Skeletal muscle cell (primary cell): Measurements from ENCODE around the gene UQCC2.

Source experiments
- DNase-seq: peaks from one replicate; pipeline ENCODE4 v3.0.0-alpha.2; 2010; ENCODE audit warnings: low read depth
- H3K4me3 ChIP-seq: 2 replicates; pipeline ENCODE4 v1.5.1; 2011; ENCODE audit warnings: low read depth, mild to moderate bottlenecking, control low read depth, low read length, moderate library complexity

Gene UQCC2

DNA sequence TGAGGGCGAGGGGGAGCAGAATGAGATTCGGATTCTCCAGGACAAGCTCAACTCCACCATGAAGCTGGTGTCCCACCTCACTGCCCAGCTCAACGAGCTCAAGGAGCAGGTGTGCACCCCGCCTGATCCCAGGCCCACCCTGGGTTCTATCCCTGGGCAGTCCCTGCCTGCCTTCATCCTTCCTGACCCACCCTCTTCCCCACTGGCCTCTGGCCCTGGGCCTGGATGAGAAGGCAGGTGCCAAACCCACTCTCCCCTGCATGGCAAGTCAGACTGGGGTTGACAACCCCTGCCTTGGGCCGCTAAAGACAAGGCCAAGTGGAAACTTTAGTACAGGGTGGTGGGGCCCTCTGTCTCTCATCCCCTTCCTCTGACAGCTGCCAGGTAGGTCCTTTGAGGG lies 16.5 kb downstream of the UQCC2 start:
- no peak for DNase-seq
- no peak overlapping the region for H3K4me3 ChIP-seq

DNA sequence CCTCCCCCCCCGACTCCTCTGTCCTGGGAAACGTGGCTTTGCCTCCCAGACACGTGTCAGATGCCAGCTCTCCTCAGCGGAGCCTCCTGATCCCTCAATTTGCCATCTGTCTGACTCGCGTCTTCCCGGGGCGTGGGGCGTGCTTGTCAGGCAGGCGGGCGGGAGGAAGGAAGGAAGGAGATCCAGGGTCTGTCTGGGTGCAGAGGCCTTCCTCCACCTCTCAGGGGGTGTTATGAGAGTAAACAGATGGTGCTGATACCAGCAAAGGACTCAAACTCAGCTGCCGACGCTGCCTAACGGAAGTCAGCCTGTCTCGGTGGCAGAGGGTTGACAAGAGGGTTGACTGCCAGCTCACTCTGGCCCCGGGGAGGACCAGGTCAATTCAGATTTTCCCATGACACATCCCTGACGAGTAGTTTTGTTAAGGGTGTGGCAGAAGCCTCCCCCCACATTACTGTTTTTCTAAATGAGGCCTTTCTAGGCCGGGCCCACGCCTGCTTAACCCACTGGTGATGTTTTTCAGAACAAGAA lies 17.0 kb downstream of the UQCC2 start:
- DNase-seq: no peak
- no peak overlapping the region for H3K4me3 ChIP-seq

DNA sequence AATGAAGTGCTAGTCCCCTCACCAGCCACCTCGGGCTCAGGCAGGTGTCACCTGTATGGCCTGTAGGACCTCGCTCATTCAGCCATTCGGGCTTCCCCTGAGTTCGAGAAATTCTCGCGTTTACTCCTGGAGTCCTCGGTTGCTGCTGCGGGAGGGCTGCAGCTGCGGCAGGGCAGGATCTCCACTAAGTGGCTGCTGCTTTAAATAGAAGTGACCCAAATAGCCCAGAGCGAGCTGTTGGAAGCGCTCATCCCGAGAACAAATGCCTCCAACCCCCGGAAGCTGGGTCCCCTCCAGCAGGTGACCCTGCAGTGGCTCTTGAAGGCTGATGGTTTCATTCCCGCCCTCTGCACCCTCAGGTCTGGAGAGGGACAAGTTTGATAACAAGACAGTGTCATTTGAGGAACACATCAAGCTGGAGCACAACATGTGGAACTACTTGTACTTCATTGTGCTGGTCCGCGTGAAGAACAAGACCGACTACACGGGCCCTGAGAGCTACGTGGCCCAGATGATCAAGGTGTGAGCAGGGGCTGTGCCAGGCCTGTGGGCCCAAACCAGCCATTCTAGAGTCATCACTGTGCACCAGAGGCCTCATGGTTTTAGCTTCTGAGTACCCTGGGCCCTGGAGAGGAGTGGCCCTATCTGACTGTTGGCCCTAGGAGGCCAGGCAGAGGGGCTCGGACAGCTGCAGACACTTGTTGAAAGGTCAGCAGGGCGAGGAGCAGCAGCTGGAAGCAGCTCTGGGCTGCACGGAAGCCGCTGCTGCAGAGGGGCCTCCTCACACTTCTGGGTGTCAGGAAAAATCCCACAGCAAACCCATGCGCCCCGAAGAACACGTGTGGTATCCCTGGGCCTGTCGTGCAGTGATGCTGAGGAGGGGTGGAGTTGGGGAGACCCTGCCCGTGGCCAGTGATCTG lies 18.1 kb downstream of the UQCC2 start:
- no peak overlapping the region for H3K4me3 ChIP-seq
- DNase-seq: no peak

DNA sequence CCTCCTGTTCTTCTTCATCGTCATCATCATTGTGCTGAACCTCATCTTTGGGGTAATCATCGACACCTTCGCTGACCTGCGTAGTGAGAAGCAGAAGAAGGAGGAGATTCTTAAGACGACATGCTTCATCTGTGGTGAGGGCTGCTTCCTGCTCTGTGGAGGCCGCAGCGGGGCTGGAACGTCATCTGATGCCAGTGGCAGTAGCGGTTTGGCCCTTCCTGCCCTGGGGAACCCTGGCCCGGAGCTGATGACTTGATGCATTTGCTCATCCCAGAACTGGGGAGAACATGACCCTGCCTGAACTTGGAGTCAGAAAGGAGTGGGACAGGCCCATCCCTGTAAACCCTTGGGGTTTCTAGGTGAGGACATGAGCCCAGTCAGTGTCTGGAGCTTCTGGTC lies 18.7 kb downstream of the UQCC2 start:
- H3K4me3 ChIP-seq: no peak overlapping the region
- DNase-seq: no peak

DNA sequence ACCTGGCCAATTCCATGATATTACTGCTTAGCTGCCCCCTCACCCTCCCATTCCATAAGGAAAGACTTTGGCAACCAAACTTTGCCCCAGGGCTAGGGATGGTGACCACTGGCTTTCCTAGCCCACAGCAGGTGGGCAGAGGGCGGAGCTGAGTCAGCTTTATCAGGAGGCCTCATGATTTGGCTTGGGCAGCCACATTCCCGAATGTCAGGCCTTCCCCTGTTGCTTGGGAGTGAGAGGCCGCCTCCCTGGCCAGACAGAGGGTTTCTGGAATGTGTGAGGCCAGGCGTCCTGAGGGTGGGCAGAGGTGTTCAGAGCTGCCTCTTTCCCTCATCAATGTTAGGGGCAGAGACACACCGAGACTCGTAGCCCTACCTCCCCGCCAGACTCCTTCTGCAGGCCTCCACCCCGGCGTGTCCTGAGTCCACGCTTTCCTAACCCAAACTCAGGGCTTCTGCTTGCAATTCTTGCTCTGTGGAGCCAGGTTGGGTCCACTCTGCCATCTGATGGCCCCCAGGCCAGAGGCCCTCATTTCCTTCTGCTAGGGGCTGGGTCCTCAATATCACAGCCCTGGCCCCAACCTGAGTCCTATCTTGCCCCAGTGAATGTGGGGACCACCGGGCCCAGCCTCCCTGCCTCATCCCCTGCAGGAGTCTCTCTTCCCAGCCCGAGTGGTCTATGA lies 19.3 kb downstream of the UQCC2 start:
- no peak for DNase-seq

DNA sequence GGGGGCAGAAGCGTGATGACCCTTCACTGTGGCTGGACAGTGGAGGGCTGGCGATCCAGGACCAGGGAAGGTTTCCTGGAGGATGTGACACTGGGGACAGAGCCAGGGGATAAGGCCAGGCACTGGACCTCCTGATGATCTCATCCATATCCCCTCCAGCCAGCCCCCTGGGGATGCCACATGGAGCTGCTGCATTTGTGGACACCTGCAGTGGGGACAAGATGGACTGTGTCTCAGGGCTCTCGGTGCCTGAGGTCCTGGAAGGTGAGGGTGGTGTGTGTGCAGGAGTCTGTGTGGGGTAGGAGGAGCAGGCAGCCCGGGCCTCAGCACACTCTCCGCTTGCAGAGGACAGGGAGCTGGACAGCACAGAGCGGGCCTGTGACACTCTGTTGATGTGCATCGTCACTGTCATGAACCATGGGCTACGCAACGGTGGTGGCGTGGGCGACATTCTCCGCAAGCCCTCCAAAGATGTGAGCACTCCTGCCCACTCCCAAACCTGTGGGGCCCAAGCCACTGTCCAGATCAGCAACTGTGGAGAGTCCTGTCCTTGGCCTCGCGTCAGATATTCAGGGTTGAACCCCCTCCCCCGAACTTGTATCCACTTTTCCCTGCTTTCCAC lies 19.9 kb downstream of the UQCC2 start:
- no peak for DNase-seq
- no peak overlapping the region for H3K4me3 ChIP-seq

More for the DNA sequence above, 19.3 kb downstream of the UQCC2 start:
- no peak overlapping the region for H3K4me3 ChIP-seq

DNA sequence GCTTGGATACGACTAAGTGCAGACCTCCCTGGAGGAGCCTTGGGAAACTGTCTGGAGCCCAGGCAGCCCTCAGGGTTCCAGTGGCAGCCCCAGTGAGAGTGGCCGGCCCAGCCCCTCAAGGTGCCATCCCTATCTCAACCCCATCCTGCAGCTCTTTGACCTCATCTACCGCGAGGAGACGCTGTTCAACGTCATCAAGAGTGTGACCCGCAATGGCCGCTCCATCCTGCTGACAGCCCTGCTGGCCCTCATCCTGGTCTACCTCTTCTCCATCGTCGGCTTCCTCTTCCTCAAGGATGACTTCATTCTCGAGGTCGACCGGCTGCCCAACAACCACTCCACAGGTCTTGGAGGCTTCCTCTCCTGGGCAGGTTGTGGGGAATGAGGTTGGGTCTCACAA lies 20.7 kb downstream of the UQCC2 start:
- no peak overlapping the region for H3K4me3 ChIP-seq

DNA sequence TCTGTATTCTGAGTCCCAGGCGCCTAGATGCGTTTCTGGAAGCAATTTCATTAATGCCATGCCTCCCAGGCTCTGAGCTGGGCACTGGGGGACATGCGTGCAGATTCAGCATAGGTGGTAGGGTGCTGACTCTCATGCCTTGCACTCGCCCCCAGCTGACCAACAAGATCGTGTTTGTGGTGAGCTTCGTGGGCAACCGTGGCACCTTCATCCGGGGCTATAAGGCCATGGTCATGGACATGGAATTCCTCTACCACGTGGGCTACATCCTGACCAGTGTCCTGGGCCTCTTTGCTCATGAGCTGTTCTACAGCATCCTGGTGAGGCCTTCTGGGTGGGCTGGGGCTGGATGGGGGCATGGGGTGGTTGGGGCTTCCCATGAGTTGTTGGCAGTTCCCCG lies 21.6 kb downstream of the UQCC2 start:
- no peak overlapping the region for H3K4me3 ChIP-seq
- no peak for DNase-seq

More for the DNA sequence above, 20.7 kb downstream of the UQCC2 start:
- DNase-seq: no peak

DNA sequence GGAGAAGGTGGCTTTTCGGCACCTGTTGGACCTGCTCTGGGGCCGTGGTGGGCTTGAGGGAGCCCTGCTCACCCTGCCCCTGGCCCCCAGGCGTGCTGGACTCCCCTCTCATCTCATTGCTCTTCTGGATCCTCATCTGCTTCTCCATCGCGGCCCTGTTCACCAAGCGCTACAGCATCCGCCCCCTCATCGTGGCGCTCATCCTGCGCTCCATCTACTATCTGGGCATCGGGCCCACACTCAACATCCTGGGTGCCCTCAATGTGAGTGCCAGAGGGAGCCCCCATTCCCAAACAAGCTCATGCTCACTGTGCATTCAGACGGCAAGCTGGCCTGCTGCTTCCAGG lies 22.4 kb downstream of the UQCC2 start:
- DNase-seq: no peak
- H3K4me3 ChIP-seq: no peak overlapping the region

DNA sequence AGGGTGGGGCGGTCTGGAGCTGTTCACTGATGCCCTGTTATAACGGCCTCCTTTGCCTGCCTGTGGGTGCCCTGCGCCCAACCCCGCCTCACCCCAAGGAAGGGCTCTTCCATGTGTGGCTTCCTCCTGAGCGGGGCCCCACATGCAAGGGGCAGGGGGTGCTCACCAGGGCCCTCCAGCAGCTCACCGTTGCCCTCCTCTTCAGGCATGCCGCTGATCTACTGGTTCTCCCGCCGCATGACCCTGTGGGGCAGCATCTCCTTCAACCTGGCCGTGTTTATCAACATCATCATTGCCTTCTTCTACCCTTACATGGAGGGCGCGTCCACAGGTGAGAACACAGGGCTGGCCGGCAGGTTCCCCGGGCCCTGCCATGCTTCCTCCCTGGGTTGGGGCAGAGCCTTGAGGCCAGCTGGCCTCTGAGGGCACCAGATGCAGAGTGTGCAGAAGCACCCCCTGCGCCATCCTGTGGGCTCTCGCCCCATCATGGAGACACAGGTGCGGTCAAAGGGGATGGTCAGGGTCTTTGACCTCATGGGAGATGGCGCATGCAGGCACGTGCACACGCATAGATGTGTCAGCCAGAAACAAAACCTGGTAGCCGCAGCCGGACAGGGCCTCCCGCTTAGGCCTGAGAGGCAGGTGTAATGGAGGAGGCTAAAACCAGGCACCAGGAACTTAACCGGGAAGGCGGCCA lies 22.9 kb downstream of the UQCC2 start:
- H3K4me3 ChIP-seq: no peak overlapping the region
- no peak for DNase-seq

DNA sequence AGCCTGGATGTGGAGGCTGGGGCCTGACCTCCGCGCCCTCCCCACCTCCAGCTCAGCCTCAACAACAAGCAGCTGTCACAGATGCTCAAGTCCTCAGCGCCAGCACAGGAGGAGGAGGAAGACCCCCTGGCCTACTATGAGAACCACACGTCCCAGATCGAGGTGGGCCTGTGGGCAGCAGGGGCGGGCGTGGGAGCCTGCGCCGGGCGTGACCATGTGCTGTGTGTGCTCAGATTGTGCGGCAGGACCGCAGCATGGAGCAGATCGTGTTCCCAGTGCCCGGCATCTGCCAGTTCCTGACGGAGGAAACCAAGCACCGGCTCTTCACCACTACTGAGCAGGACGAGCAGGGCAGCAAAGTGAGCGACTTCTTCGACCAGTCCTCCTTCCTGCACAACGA lies 23.5 kb downstream of the UQCC2 start:
- DNase-seq: no peak
- H3K4me3 ChIP-seq: no peak overlapping the region

DNA sequence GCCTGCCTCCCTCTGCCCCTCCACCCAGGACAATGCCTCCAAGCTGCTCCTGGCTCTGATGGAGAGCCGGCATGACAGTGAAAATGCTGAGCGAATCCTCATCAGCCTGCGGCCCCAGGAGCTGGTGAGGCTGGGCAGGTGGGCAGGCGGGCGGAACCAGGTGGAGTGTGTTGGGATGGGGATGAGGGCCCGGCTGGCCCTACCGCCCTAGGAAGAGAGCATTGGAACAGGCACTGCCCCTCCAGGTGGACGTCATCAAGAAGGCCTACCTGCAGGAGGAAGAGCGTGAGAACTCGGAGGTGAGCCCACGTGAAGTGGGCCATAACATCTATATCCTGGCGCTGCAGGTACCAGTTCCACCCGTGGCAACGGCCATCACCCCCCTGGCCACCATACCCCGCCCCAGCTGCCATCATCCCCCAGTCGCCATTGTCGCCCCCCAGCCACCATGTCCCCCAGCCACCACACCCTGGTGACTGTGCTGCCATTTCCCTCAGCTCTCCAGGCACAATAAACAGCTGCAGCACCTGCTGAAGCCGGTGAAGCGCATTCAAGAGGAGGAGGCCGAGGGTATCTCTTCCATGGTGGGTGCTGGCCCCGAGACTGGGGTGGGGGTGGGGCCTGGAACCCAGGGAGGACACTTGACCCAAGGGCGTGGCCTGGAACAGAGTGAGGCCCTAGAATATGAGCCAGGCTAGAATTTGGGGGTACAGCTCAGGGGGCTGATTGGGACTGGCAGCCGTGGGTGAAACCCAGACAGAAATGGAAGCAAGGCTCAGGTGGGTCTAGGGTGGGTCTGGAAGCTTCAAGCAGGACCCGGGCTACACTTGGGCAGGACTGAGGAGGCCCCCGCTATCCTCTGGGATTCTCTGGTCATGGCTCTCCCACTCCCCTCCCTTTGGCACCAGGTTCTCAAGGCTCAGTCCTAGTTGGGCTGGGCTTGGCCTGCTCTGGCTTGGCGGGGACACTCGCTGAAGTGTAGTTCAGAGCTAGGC lies 24.2 kb downstream of the UQCC2 start:
- no peak for DNase-seq

DNA sequence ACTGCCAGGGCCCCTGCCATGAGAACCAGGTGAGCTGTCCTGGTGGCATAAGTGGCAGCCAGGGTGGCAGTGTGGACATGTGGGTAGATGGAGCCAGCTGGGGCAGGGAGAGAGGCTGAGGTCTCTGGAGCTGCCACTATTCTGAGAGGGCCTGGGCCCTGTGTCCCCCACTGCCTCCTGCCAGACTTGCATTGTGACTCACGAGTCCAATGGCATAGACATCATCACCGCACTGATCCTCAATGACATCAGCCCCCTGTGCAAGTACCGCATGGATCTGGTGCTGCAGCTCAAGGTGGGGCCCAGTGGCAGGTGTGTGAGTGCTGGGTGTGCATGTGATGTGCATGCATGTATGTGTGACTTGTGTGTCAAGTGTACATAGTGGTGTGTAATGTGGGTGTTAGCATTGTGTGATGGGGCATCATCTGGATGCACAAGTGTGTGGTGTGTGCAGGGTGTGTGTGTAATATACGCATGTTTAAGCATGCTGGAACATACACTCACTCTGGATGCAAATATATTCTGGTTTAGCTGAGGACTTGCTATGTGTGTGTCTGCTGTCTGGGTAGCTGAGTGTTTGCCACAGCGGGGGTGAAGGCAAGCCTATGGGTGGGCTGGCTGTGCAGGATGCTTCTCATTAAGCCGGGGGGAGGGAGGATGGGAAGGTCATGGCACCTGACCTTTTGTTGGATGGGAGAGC lies 25.1 kb downstream of the UQCC2 start:
- DNase-seq: no peak
- H3K4me3 ChIP-seq: no peak overlapping the region

More for the DNA sequence above, 24.2 kb downstream of the UQCC2 start:
- H3K4me3 ChIP-seq: no peak overlapping the region

DNA sequence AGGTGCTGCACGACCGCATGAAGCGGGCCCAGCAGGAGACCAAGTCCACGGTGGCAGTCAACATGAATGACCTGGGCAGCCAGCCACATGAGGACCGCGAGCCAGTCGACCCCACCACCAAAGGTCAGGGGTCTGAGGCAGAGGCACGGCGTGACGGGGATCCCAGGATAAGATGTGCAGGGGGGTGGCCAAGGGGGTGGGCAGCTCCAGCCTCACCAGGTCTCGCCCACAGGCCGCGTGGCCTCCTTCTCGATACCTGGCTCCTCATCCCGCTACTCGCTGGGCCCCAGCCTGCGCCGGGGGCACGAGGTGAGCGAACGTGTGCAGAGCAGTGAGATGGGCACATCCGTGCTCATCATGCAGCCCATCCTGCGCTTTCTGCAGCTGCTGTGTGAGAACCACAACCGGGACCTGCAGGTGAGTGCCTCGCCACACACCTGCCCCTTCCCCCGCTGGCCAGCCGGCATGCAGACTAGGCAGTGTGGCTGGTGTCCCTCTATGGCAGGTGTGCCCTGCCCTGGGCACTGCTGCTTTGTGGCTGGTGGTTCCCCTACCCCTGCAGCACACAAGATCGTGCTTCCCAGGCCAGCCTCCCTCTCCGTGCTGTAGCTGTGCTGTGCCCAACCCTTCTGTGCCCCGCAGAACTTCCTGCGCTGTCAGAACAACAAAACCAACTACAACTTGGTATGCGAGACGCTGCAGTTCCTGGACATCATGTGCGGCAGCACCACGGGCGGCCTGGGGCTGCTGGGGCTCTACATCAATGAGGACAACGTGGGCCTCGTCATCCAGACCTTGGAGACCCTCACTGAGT lies 25.9 kb downstream of the UQCC2 start:
- DNase-seq: no peak
- no peak overlapping the region for H3K4me3 ChIP-seq

DNA sequence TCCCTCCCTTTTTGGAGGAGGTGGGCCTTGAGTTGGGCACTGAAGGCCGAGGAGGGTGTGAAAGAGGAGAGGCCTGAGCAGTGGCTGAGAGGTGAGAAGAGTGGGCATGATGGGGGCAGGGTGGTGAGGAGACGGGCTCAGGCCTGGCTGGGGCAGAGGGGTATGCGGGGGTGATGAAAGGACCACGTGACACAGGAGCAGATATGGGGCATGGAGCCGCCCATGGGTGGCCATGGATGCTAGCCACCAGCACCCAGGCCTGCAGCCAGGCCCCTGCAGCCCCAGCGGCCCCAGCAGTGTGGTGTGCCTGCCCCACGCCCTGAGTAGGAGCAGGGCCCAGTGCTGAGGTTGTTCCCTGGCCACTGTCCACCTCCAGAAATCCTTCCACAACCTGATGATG lies 26.5 kb downstream of the UQCC2 start:
- no peak overlapping the region for H3K4me3 ChIP-seq
- no peak for DNase-seq

DNA sequence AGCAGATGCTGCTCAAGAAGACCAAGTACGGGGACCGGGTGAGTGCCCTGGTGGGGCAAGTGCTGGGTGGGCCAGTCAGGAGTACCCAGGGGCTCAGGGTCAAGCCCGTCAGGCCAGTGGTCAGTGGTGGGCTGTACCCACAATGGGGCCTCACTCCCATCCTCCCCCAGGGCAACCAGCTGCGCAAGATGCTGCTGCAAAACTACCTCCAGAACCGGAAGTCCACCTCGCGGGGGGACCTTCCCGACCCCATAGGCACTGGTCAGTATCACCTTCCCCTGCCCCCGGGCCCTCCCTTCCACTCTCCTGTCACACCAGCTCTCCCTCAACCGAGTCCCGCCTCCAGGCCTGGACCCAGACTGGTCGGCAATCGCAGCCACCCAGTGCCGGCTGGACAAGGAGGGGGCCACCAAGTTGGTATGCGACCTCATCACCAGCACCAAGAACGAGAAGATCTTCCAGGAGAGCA lies 27.0 kb downstream of the UQCC2 start:
- H3K4me3 ChIP-seq: no peak overlapping the region
- DNase-seq: no peak
